Activated gamma-delta T cell treated with anti-CD3 and anti-CD28 coated beads, Interleukin-2, amount 50 U/mL, for 16 hours (primary cell): ENCODE results near the gene ZNF112.
A peak's percentile ranks its signal among the peaks of the same experiment; 100 is the strongest.
"Not testable (repeated sequence)": the region's sequence is repeated elsewhere in the genome, so short reads cannot be mapped to it uniquely, and the experiment has no call there.

Experiments
- DNase-seq: peaks from one replicate; pipeline ENCODE4 v3.0.0-alpha.2; 2020; ENCODE audit warnings: low read depth

Gene ZNF112

GRCh38 chr19:44356383-44357111 lies at the start of gene ZNF112:
Gene ZNF112 (minus strand): TSS chr19:44356680. CDS start chr19:44340539, 16,141 bp downstream.
- no peak for DNase-seq

GRCh38 chr19:44401139-44402115 lies 44.9 kb upstream of the ZNF112 start, which contains the start of gene ZNF285:
Gene ZNF285 (minus strand): TSS chr19:44401608. CDS start chr19:44397213, 4,395 bp downstream.
- DNase-seq = peak; percentile 63

- not testable (repeated sequence) for DNase-seq
These were observed 32.8 kb upstream of the ZNF112 start for GRCh38 chr19:44389268-44389667.

GRCh38 chr19:44374789-44375188 lies 18.3 kb upstream of the ZNF112 start:
- no peak for DNase-seq

GRCh38 chr19:44371815-44372480 lies 15.5 kb upstream of the ZNF112 start:
- no peak for DNase-seq

GRCh38 chr19:44367024-44367423 lies 10.5 kb upstream of the ZNF112 start:
- DNase-seq = no peak

- no peak for DNase-seq
These were observed 9.9 kb downstream of the ZNF112 start for GRCh38 chr19:44346556-44346955.

- no peak for DNase-seq
These were observed 10.5 kb downstream of the ZNF112 start for GRCh38 chr19:44345959-44346358.

- DNase-seq = no peak
These were observed 12.2 kb downstream of the ZNF112 start for GRCh38 chr19:44344255-44344654.

- no peak for DNase-seq
These were observed 14.7 kb downstream of the ZNF112 start for GRCh38 chr19:44341794-44342193.

GRCh38 chr19:44334639-44335038 lies 21.8 kb downstream of the ZNF112 start:
- DNase-seq = not testable (repeated sequence)

- DNase-seq = no peak
These were observed 24.3 kb downstream of the ZNF112 start for GRCh38 chr19:44332145-44332544.

GRCh38 chr19:44315883-44316282 lies 40.6 kb downstream of the ZNF112 start:
- no peak for DNase-seq

- no peak for DNase-seq
These were observed 43.2 kb downstream of the ZNF112 start for GRCh38 chr19:44313231-44313630.

GRCh38 chr19:44308011-44308410 lies 48.5 kb downstream of the ZNF112 start:
- DNase-seq = no peak

GRCh38 chr19:44306283-44306682 lies 50.2 kb downstream of the ZNF112 start:
- no peak for DNase-seq

- DNase-seq = no peak
These were observed 51.0 kb downstream of the ZNF112 start for GRCh38 chr19:44305457-44305856.

GRCh38 chr19:44304659-44305193 lies 51.8 kb downstream of the ZNF112 start, which contains the start of gene ZNF235:
Gene ZNF235 (minus strand): TSS chr19:44305025. CDS start chr19:44303404, 1,621 bp downstream.
- peak; percentile 60 for DNase-seq

GRCh38 chr19:44303976-44304568 lies 52.4 kb downstream of the ZNF112 start:
- no peak for DNase-seq

- no peak for DNase-seq
These were observed 53.2 kb downstream of the ZNF112 start for GRCh38 chr19:44303320-44303719.

GRCh38 chr19:44284968-44285367 lies 71.5 kb downstream of the ZNF112 start:
- DNase-seq = no peak
